ENCODE results near the gene CNST.

The CNST gene

DNA sequence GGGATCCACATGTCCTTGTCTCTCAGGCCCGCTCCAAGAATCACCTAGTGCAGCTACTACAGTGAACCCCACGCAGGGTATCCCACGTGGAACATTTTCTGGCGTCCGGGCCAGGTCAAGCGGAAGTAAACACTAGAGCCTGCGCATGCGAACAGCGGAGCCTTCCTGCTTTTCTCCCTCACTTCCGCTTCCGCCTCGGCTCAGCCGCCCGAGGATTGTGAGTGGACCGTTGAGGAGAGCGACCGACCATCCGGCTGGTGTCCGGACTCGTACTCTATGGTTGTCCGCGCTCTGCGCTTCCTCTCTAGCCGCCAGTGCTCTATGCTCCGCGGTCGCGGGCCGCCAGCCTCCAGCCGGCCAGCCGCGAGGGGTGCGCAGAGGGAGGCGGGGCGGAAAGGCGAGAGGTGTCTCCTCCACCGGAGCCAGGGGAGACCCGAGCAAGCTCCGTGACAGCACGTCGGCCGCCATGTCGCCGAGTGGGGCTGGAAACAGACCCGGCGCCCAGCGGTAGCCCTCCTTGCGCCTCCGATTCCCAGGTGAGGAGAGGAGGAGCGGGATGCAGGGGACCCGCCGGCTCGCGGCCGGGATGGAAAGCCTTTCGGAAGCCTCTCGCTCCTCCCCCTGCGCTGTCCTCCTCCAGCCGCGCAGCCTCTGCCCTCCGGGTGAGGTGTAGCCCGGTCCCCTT lies at the start of gene CNST, which contains the start of gene TFB2M:
TSS of gene CNST (plus strand) at position 329 of the 685 bp plus-strand sequence. CDS start 25,107 bp downstream, outside the sequence.
TSS of gene TFB2M (minus strand) at position 134 of the 685 bp plus-strand sequence. CDS start at position 11, 123 bp downstream.
- DNase-seq = peak; percentile 99

DNA sequence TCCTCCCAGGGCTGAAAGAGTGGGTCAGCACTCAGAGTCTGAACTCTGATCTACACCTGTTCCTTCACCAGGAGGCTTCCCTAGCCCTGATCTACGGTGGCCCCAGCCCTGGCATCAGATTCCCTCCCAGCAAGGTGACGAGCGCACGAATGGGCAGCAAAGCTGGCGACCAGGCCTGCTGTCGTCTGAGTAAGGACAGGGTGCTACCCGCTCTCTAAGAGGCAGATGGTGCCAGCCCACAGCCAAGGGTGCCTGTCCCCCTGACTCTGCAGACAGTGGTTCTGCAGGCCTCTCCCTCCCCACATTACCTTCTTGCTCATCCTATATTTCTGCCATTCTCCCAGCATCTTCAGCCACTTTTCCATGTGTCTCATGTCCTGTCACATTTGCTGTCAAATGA lies 48.9 kb upstream of the CNST start:
- DNase-seq = no peak

GRCh38 chr1:246518456-246519205 lies 47.6 kb upstream of the CNST start:
- DNase-seq = no peak

DNA sequence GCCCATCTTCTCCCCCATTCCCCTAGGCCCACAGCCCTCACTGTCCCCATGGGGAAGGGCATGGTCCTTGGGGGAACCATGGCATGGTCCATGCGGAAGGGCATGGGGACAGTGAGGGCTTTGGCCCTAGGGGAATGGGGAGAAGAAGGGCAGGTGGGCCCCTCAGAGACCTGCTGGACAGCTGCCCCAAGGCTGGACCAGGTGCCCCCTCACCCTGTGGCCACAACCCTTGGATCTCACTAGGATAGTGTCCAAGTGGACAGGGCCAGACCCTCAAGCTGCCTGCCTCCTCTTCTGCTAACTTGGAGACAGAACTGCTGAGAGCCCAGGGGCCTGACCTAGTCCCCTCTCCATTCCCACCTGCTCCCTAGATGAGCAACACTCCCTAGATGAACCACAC lies 46.7 kb upstream of the CNST start:
- DNase-seq = no peak

DNA sequence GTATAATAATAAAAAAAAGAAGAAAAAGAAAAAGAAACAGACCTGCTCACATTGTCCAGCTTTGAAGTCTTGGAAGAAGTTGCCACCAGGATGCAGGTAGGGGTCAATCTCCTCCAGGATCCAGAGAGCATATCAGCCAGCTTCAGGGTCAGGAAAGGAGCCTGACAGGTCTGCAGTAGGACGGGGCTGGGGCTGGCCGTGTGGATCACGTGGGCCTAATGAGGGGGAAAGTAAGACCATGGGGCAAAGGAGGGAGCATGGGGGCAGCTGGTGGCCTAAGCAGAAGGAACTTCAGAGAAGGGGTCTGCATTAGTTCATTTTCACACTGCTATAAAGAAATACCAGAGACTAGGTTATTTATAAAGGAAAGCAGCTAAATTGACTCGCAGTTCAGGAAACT lies 39.9 kb upstream of the CNST start:
- no peak for DNase-seq

DNA sequence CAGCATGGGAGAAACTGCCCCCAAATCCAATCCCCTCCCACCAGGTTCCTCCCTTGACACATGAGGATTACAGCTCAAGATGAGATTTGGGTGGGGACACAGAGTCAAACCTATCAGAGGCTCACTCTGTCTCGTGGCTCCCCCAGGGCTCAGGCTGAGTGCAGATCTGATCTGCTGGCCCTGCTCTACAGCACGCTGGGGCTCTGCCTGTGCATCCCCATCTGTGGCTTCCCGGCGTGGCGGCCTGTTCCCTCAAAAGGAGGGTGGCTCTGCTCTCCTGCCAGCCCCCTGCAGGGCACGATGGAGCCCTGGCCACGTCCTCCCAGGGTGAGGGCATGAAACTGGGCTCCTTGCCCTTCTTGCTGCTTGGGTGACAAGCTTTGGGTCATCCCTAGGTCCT lies 39.3 kb upstream of the CNST start:
- DNase-seq = no peak

DNA sequence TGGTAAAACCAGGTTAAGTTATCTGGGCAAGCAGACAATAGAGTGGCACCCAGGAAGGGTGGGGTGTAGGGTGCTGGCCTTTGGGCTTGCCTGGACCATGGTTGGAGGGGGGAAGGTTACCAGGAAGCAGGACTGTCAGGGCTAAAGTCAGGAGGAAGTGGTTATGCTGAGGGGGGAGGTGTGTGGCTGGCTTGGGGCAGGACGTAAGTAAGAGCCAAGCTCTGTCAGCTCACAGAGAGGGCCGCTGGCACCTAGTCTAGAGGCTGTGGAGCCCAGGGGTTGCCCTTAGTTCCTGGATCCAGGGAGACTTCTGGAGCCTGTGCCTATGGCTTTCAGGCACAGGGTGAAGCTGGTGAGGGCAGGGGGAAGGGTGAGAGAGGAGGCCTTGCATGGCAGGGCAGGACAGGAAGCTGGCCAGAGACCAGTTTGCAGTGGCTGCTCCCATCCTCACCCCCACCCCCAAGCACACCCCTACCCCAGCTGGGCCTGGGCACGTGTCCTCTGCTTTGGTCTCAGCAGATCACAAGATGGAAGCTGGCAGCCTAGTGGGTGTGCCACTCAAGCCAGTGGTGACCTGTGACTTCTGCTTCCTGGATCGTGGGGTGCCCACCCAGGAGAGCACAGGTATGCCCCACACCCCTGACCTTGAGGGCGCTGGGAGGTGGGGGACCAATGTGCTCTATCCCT lies 38.7 kb upstream of the CNST start:
- no peak for DNase-seq

DNA sequence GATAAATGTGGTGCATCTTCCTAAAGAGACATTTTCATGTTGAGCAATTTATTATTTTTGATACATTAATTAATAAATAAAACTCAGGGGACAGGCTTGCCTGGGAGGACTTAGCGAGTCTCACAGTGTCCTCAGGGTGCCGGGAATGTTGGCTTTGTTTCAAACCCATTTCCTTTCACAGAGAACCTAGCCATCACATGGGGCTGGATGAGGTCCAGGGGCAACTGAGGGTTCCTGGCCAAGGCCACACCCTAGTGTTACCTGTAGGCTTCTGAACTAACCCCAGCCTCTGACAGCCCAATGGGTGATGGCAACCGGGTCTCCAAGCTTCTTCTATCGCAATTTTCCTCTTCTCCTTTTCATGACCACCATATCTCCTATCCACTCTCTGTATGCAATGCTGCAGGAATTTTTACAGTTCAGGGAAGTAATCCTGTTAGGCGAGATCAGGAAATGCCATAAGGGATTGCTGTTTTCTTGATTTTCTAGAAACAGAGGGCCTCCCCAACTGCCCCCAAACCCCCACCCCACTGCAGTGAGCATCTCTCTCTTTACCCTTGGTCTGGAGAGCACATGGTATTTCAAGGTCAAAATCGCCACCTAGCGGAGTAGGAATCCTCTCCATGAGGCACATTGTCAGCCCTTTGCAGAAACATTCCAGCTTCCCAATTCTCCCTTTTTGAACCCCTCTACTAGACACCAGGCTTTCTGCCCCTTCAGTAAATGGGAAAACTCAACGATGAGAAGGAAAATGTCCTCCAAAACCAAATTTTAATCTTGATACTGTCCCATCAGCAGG lies 37.1 kb upstream of the CNST start:
- no peak for DNase-seq

DNA sequence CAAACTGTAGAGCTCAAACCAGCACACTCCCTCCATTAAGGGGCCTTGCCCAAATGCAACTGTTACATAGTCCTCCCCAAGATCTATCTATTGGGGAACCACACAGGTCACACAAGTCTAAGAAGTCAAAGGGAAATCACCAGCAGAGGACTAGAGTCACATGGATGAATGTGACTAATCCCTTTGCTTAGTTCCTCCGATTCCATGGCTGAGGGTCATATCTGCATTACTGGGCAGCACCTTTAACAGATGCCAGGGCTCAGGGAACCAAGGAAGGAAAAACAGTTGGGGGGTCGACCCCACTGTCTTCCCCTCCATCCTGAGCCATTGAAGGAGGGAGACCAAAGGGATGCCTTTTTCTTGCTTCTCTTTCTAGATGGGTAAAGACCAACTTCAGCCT lies 35.8 kb upstream of the CNST start:
- no peak for DNase-seq

DNA sequence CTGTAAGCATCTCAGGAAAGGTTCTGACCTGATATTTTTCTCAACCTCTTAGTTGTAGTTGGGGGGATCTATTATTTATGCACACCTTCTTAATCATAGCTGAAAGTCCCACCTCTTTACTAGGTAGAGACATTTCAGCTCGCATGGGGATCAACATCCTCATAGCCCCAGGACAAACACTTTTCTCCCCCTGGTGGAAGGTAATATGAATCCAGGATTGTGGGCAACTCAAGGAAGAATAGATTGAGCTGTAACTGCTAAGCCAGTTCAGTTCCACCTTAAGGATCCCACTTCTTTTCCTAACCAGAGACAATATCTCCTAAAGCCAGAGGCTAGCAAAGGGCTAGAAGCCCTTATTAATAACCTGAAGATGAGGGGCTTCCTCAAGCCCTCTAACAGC lies 33.7 kb upstream of the CNST start:
- DNase-seq = no peak

GRCh38 chr1:246533371-246533905 lies 32.8 kb upstream of the CNST start:
- no peak for DNase-seq

- no peak for DNase-seq
Measured at GRCh38 chr1:246534114-246534513, 32.1 kb upstream of the CNST start.

DNA sequence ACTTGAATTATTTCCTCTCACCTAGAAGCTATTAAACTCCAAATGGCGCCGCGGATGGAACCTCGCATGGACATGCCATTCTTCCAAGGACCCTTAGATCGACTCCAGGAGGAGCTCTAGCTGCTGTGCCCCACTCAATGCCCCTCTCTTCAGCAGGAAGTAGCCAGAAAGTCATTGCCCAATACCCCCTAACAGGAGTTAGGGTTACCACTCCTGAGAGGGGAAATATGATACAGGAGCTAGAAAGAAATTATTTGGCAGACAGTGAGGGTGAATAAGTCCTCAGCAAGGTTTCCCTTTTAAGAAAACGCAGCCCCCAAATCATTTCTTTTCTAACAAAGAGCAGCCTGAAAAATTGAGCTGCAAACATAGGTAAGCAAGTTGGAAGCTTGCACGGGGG lies 28.8 kb upstream of the CNST start:
- DNase-seq = no peak

DNA sequence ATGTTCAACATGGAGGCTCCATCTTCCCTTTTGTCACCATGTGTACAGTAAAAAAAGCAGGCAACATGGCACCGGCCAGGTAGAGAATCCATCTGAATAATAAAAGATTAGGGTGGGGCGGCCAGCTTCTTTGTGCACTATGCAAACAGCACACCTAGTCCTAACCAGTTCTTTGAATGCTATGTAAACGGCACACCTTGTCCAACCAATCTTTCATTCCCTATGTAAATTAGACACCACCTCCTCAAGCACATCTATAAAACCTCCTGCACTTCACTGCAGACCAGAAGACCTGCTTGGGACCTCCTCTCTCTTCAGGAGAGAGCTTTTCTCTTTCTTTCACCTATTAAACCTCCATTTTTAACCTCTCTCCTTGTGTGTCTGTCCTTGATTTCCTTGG lies 28.4 kb upstream of the CNST start:
- DNase-seq = no peak

DNA sequence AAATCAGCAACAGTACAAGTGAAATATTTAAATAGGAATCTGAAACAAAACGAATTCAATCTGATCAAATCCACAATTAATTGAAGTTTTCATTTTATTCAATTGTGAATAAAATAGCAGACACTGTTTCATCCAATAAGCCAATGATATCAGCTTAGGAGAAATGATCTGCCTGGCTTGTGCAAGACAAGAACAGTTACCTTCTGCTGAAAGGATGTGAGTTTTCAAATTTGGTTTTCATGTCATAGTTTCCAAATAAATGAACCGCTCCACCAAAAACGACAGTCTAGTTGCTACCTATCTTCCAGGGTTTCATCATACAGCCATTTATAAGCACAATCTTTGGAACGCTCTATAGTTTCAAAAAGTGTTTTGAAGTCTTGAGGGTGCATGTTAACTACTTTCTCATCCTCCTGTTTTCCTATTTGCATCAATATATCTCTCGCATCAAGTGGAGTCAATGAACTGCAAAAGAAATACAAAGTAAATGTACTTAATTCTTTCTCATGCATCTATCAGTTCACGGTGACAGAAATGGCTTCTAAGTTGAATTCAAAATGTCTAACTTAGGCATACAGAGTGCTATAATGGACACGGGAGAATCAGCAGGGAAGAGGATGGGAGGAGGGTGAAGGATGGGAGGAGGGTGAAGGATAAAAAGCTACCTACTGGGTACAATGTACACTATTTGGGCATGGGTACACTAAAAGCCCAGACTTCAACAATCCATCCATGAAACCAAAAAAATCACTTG lies 25.3 kb upstream of the CNST start:
- DNase-seq = no peak

DNA sequence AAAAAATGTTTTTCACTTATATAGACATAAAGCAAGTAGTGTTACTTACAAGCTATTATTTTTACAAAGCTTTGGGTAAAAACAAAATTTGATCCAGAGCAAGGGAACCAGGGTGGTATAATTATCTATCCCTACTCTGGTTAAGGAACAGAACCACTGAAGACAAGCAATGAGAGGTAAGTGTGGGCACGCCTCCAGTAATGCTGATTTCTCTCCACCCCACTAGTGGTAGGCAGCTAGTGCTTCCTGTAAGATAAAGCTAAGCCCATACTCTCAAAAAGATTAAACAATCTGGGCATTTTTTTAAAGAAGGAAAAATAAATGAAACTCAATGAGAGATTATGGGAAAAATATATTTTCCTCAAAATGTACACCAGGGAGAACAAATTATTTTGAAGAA lies 22.3 kb upstream of the CNST start:
- DNase-seq = no peak

GRCh38 chr1:246549665-246550064 lies 16.6 kb upstream of the CNST start:
- DNase-seq = no peak

DNA sequence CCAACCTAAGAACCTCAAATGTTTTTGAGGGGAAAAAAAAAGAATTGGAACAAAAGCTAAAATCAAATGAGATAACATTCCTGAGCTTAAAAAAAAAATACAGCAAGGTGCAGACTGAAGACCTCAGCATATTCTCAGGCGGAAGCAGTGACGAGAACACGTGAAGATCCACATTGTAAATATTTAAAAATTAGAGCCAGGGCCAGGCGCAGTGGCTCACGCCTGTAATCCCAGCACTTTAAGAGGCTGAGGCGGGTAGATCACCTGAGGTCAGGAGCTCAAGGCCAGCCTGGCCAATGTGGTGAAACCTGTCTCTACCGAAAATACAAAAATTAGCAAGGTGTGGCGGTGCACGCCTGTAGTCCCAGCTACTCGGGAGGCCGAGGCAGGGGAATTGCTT lies 15.9 kb upstream of the CNST start:
- no peak for DNase-seq

GRCh38 chr1:246552110-246552509 lies 14.1 kb upstream of the CNST start:
- DNase-seq = no peak

DNA sequence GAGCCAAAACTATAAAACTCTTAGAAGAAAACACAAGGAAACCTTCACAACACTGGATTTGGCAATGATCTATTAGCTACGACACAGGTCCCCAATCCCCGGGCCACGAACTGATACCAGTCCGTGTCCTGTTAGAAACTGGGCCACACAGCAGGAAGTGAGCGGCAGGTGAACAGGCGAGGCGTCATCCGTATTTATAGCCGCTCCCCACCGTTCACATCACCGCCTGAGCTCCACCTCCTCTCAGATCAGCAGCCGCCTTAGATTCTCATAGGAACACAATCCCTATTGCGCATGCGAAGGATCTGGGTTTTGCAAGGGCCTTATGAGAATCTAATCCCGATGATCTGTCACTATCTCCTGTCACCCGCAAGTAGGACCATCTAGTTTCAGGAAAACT lies 12.1 kb upstream of the CNST start:
- no peak for DNase-seq

GRCh38 chr1:246558041-246558440 lies 8.2 kb upstream of the CNST start:
- DNase-seq = no peak

DNA sequence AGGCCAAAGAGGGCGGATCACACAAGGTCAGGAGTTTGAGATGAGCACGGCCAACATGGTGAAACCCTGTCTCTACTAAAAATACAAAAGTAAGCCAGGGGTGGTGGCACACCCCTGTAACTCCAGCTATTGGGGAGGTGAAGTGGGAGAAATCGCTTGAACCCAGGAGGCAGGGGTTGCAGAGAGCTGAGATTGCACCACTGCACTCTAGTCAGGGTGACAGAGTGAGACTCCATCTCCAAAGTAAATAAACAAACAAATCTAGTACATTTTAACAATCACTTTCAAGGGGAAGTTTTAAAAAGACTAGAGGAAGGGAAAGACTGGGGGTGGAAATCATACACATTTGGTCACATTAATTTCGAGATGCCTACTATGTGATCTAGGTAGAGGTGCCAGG lies 6.9 kb upstream of the CNST start:
- no peak for DNase-seq
